Endothelial cell (in vitro differentiated cells): Measurements from ENCODE around the gene ILDR1. TPM values are rescaled to one million over a fixed set of nuclear protein-coding genes. Genes with fewer than 3 reads are reported as not detected.

ENCODE experiments used
- DNase-seq: peaks from one replicate; pipeline ENCODE4 v3.0.0; 2021; ENCODE audit warnings: low spot score
- H3K27ac Mint-ChIP-seq: one replicate; pipeline ENCODE4 v1.8.0; 2021; ENCODE audit warnings: mixed read lengths, inconsistent platforms; ENCODE audit not compliant: unreplicated experiment
- H3K27me3 Mint-ChIP-seq: one replicate; pipeline ENCODE4 v1.8.0; 2021; ENCODE audit warnings: mild to moderate bottlenecking, moderate library complexity, mixed read lengths, inconsistent platforms; ENCODE audit not compliant: unreplicated experiment
- H3K36me3 Mint-ChIP-seq: one replicate; pipeline ENCODE4 v1.8.0; 2021; ENCODE audit warnings: mild to moderate bottlenecking, low read depth, mixed read lengths, inconsistent platforms; ENCODE audit not compliant: unreplicated experiment
- H3K4me1 Mint-ChIP-seq: one replicate; pipeline ENCODE4 v1.8.0; 2021; ENCODE audit warnings: mild to moderate bottlenecking, mixed read lengths, inconsistent platforms; ENCODE audit not compliant: unreplicated experiment
- H3K4me3 Mint-ChIP-seq: one replicate; pipeline ENCODE4 v1.8.0; 2021; ENCODE audit warnings: mild to moderate bottlenecking, mixed read lengths, inconsistent platforms; ENCODE audit not compliant: unreplicated experiment
- H3K9me3 Mint-ChIP-seq: one replicate; pipeline ENCODE4 v1.8.0; 2021; ENCODE audit warnings: mixed read lengths, inconsistent platforms; ENCODE audit not compliant: unreplicated experiment
- long read RNA-seq: library from polyadenylated mRNA; unstranded; transcript quantifications from one replicate; pipeline ENCODE4 v2.0.0, GENCODE V29; 2020; ENCODE audit not compliant: unreplicated experiment
- total RNA-seq: library from RNA; stranded (reverse); fragmentation: NEBNext Ultra II Directional; extraction: Animal tissue kit (Norgen Biotek cat#: 25700); gene quantifications from one replicate; pipeline ENCODE4 v1.2.1, GENCODE V29; 2021; ENCODE audit not compliant: unreplicated experiment
- TF ChIP-seq, protein P1 (sequence below): fragments of 200-600 bp; sonication (generic); IDR thresholded peaks from one replicate; pipeline ENCODE4 v1.5.0; 2021; ENCODE audit warnings: antibody characterized with exemption; ENCODE audit not compliant: unreplicated experiment

The ILDR1 gene
- not detected for total RNA-seq
- long read RNA-seq = 0 reads

DNA sequence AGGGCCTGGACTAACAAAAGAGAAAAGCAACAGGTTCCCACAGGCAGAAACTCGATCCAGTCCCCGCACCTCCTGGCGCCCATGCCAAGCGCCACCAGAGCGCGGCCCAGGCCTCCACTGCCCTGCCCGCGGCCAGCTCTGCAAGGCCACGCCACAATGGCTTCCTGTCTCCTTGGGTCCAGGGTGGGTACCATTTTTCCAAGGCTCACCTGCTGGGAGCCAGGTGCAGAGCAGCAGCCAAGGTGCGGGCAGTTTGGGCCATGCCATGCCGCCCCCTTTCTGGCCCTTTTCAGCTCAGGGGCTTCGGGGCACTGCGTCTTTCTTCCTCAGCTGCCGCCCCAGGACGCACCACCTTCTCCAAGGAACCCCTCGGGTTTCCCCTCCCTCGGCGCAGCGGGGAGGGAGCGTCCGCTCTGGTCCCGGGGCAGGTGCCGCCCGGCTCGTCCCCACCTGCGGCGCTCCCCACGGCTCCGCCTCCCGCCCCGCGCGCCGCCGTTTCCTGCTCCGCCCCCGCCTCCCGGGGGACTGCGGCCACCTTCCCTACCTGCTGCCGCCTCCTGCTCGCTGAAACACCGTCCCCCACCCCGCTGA is at the start of gene ILDR1:
ILDR1 (minus strand) TSS at position 437 of the 591 bp plus-strand sequence; CDS start at position 267, 170 bp downstream.
- Mint-ChIP-seq H3K27me3 (peaks cover 2% of the 10 kb centered on the region), H3K27ac (no peak within 1 kb of the TSS), H3K9me3 (no peaks in the 10 kb centered on the region), H3K36me3 (no peaks in the 10 kb centered on the region), H3K4me1 (peaks cover 5% of the 10 kb centered on the region), H3K4me3 (peak within 1 kb of the TSS; percentile 82)
- TF ChIP-seq, protein P1, sequence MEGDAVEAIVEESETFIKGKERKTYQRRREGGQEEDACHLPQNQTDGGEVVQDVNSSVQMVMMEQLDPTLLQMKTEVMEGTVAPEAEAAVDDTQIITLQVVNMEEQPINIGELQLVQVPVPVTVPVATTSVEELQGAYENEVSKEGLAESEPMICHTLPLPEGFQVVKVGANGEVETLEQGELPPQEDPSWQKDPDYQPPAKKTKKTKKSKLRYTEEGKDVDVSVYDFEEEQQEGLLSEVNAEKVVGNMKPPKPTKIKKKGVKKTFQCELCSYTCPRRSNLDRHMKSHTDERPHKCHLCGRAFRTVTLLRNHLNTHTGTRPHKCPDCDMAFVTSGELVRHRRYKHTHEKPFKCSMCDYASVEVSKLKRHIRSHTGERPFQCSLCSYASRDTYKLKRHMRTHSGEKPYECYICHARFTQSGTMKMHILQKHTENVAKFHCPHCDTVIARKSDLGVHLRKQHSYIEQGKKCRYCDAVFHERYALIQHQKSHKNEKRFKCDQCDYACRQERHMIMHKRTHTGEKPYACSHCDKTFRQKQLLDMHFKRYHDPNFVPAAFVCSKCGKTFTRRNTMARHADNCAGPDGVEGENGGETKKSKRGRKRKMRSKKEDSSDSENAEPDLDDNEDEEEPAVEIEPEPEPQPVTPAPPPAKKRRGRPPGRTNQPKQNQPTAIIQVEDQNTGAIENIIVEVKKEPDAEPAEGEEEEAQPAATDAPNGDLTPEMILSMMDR = no peak
- peak; percentile 11 for DNase-seq

DNA sequence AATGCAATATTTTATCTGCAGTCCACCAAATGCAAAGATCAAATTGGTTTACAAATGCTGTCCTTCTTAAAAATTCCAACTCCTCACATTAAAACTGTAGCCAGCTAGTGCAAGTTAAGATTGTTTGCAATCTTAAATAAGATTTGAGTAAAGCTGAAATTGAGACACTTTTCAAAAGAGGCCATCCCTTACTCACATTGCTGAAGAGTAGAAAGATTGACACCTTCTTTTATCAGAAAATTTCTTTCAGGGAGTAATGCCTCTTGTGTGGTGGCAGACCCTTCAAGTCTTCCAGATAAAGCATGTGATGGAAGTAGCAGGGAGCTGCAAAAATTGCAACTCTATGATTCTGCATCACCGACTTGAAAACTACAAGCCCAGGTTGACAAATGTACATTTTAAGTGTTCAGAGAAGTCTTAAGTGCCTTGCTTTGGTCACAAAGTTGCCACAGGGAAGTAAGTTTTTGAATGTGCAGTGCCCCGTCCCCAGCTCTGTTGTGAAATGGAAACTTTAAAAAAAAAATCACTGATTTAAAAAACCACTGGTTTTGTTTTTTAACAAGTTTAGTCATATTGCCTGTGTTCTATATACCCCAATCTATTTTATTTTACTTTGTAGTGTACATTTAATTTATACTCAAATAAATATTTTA is 45.7 kb upstream of the ILDR1 start:
- H3K4me3 Mint-ChIP-seq = no peak overlapping the region
- no peak overlapping the region for H3K27ac Mint-ChIP-seq
- H3K36me3 Mint-ChIP-seq = no peaks in the 10 kb centered on the region
- DNase-seq = no peak
- TF ChIP-seq, protein P1 = no peak
- peaks cover 6% of the 10 kb centered on the region for H3K4me1 Mint-ChIP-seq
- no peaks in the 10 kb centered on the region for H3K9me3 Mint-ChIP-seq
- H3K27me3 Mint-ChIP-seq = no peaks in the 10 kb centered on the region

DNA sequence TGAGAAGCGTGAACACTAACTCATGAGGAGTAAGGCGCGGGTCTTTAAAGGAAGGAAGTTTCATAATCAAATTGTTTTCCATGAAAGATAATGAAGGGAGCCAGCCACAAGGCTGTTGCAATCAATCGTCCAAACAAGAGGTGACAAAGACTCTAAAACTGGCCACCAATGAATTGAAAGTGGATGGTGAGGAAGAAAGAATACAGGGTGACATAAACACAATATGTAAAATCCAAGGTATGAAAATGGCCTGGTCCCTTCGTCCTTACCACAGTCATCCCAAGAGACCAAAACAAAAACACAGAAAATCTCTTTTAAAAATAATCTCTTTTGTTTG is 45.1 kb upstream of the ILDR1 start:
- DNase-seq = no peak
- H3K27ac Mint-ChIP-seq = no peak overlapping the region
- H3K36me3 Mint-ChIP-seq = no peaks in the 10 kb centered on the region
- H3K27me3 Mint-ChIP-seq = no peaks in the 10 kb centered on the region
- no peaks in the 10 kb centered on the region for H3K9me3 Mint-ChIP-seq
- TF ChIP-seq, protein P1 = no peak
- H3K4me1 Mint-ChIP-seq = peaks cover 6% of the 10 kb centered on the region
- no peak overlapping the region for H3K4me3 Mint-ChIP-seq

DNA sequence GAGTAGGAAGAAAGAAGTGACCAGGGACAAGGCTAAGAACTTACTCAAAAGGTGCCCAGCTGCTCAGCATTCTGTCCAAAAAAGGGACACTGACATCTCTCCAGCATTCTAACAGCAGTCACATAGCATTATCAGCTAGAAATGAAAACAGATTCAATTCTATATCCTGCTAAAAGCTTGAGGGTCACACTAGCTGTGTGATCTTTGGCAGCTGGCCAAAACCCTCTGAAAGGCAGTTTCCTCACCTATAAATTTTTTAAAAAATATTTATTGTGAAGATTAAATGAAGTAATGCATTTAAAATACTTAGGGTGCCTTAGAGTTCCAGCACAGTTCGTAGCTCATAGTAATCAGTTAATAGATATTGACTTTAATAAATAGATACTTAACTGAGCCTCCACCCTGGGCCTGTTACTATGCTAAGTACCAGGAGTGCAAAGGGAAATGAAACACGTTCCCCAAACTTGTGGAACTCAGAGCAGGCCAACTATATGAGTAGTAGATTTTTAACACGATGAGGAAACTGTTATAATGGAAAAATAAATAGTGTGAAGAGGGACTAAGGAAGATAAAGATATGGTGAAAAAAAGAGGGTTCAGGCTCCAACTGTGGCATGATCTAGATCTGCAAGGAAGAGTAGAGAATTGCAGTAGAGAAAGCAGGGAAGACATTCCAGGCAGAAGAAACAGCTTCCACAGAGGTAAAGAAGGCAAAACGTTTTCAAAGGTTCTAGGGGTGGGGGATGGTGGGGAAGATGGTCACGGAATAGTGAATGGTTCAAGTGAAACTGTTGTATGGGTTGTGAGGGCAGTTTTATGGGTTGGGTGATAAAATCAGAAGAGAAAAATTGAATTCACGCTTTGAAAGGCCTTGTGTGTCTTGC is 44.5 kb upstream of the ILDR1 start:
- TF ChIP-seq, protein P1 = no peak
- Mint-ChIP-seq H3K27me3 (no peaks in the 10 kb centered on the region), H3K27ac (no peak overlapping the region), H3K36me3 (no peaks in the 10 kb centered on the region), H3K4me3 (no peak overlapping the region), H3K9me3 (no peaks in the 10 kb centered on the region), H3K4me1 (peaks cover 6% of the 10 kb centered on the region)
- no peak for DNase-seq

DNA sequence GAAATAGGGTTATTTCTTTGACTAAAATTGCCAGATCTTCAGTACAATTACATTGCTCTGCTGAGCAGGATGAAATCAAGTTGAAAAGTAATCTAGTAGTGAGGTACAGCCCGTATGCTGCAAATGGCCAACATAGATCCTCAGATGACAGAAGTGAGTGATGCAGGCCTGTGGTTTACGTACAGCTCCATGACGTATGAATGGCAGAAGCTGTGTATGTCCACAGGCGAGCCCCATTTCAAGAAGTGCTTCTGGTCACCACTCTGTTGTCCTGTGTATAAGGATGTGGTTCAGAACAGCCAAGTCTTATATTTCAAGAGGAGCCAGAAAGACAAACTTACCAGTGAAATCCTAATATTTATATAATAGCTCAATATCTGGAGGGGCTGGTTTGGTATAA is 42.3 kb upstream of the ILDR1 start:
- TF ChIP-seq, protein P1 = no peak
- Mint-ChIP-seq H3K27me3 (no peaks in the 10 kb centered on the region), H3K4me3 (no peak overlapping the region), H3K36me3 (no peaks in the 10 kb centered on the region), H3K4me1 (peaks cover 6% of the 10 kb centered on the region), H3K27ac (no peak overlapping the region), H3K9me3 (no peaks in the 10 kb centered on the region)
- no peak for DNase-seq
